K562 (cell line): ENCODE data around the gene UTP14A. TPM values are rescaled to one million over a fixed set of nuclear protein-coding genes. Genes with fewer than 3 reads are reported as not detected.

Source experiments
- ATAC-seq: fragments of 200-7000 bp; cut with Tn5 transposase; 3 replicates; pipeline ENCODE4 v1.9.1; 2020; ENCODE audit warnings: moderate library complexity
- BruUV-seq: library from RNA; stranded (reverse); fragments of 400-500 nt; replicated peaks from 2 replicates; lab custom pipeline; 2021; lab: Mats Ljungman, UMichigan
- CTCF ChIA-PET: fragments of 300-600 bp; formaldehyde crosslinking; extraction: SDS; loops from one replicate; lab custom pipeline; 2021; ENCODE audit warnings: low intra/inter-chr PET ratio; lab: Yijun Ruan, JAX
- POLR2A ChIA-PET: fragments of 300-600, 350-650 bp; sonication (Branson Sonifier 250); formaldehyde crosslinking; extraction: SDS; loops from one replicate; lab custom pipeline; 2021; ENCODE audit warnings: antibody characterized with exemption, inconsistent platforms; lab: Yijun Ruan, JAX
- DNase-seq, 4 experiments: peaks; one replicate each; pipeline versions ENCODE4 v3.0.0 to v3.0.0-alpha.2; 2011 to 2018; ENCODE audit warnings: low spot score in 3 of 4, mixed read lengths in 3 of 4; ENCODE audit errors: extremely low read depth in 1 of 4
- FAIRE-seq: peaks from 2 replicates; lab custom pipeline; 2011; peaks lifted over from hg19 to GRCh38; lab: Jason Lieb, UNC
- H2AFZ ChIP-seq: 2 replicates; pipeline ENCODE4 v1.6.0; 2011; ENCODE audit warnings: low read depth, low read length, control low read depth, inconsistent platforms
- H3K27ac ChIP-seq: fragments of 200-600 bp; 3 replicates; pipeline ENCODE4 v1.8.0; 2011; ENCODE audit warnings: low read depth, mild to moderate bottlenecking, control low read depth, inconsistent platforms, low read length, moderate library complexity, mixed read lengths; ENCODE audit errors: extremely low read depth
- H3K27me3 ChIP-seq, 2 experiments: fragments of 300-600 bp in 1 of 2; 2 replicates in 1 of 2; 3 replicates in 1 of 2; pipeline versions ENCODE4 v1.6.0 to v1.8.0; 2011; ENCODE audit warnings: inconsistent platforms in 2 of 2, low read length in 2 of 2, mild to moderate bottlenecking in 1 of 2, mixed read lengths in 1 of 2, moderate library complexity in 1 of 2; ENCODE audit not compliant: control insufficient read depth in 2 of 2, insufficient read depth in 2 of 2
- H3K36me3 ChIP-seq: fragments of 300-600 bp; 3 replicates; pipeline ENCODE4 v1.8.0; 2011; ENCODE audit warnings: mild to moderate bottlenecking, low read length, inconsistent platforms; ENCODE audit not compliant: control insufficient read depth, insufficient read depth
- H3K4me1 ChIP-seq, 2 experiments: fragments of 200-600 bp in 1 of 2; replicated peaks in 1 of 2; 2 replicates in 1 of 2; 3 replicates in 1 of 2; pipeline versions ENCODE4 v1.5.1 to v1.8.0; 2011; ENCODE audit warnings: inconsistent platforms in 2 of 2, low read length in 2 of 2, mild to moderate bottlenecking in 1 of 2, mixed read lengths in 1 of 2, moderate library complexity in 1 of 2; ENCODE audit not compliant: control insufficient read depth in 2 of 2, insufficient read depth in 2 of 2
- H3K4me2 ChIP-seq: 2 replicates; pipeline ENCODE4 v1.6.1; 2011; ENCODE audit warnings: low read length, control low read depth, inconsistent platforms, mixed read lengths; ENCODE audit not compliant: insufficient read depth
- H3K4me3 ChIP-seq: fragments of 200-600 bp; sonication (generic), shearing (Covaris generic); 2 replicates; pipeline ENCODE4 v1.5.1; 2016; ENCODE audit warnings: control low read depth, inconsistent platforms
- H3K79me2 ChIP-seq: fragments of 200-600 bp; 3 replicates; pipeline ENCODE4 v1.8.0; 2011; ENCODE audit warnings: low read length, inconsistent platforms; ENCODE audit not compliant: control insufficient read depth, insufficient read depth
- H3K9ac ChIP-seq, 2 experiments: 2 replicates each; pipeline versions ENCODE4 v1.6.0 to v1.6.1; 2011; ENCODE audit warnings: low read depth in 2 of 2, low read length in 2 of 2, control low read depth in 1 of 2, inconsistent platforms in 1 of 2, mild to moderate bottlenecking in 1 of 2, mixed read lengths in 1 of 2; ENCODE audit not compliant: insufficient read depth in 1 of 2
- H3K9me1 ChIP-seq: one replicate; pipeline ENCODE4 v1.6.0; 2011; ENCODE audit warnings: inconsistent platforms, mild to moderate bottlenecking, low read length, moderate library complexity; ENCODE audit not compliant: control insufficient read depth, insufficient read depth
- H3K9me3 ChIP-seq: replicated peaks from 2 replicates; pipeline ENCODE4 v1.5.1; 2011; ENCODE audit warnings: low read depth, low read length, inconsistent platforms; ENCODE audit not compliant: control insufficient read depth, insufficient read depth
- H4K20me1 ChIP-seq: replicated peaks from 2 replicates; pipeline ENCODE4 v1.6.1; 2011; ENCODE audit warnings: low read length, inconsistent platforms, mixed read lengths; ENCODE audit not compliant: control insufficient read depth, insufficient read depth
- ATF4 ChIP-seq: fragments of 450-650 bp; formaldehyde crosslinking; IDR thresholded peaks from 2 replicates; pipeline ENCODE4 v1.4.0; 2022; ENCODE audit warnings: mild to moderate bottlenecking, moderate library complexity
- CBX3 ChIP-seq, 2 experiments: IDR thresholded peaks; 1 replicate in 1 of 2; 2 replicates in 1 of 2; pipeline ENCODE4 v1.6.1; 2012; ENCODE audit warnings: inconsistent platforms in 2 of 2, low read length in 2 of 2, borderline replicate concordance in 1 of 2, control low read depth in 1 of 2
- DNMT1 ChIP-seq: fragments of 450-650 bp; IDR thresholded peaks from 2 replicates; pipeline ENCODE4 v1.6.1; 2016; ENCODE audit warnings: antibody characterized with exemption, mild to moderate bottlenecking
- MED1 ChIP-seq: sonication (generic); formaldehyde crosslinking; IDR thresholded peaks from 2 replicates; pipeline ENCODE4 v1.8.1; 2023; ENCODE audit warnings: missing genetic modification reagents, borderline replicate concordance
- MLX ChIP-seq, 2 experiments: fragments of 450-650 bp in 1 of 2; sonication (generic) in 1 of 2; formaldehyde crosslinking; conservative IDR thresholded peaks; 2 replicates each; pipeline versions ENCODE4 v1.4.0 to v1.8.1; 2020 to 2022; ENCODE audit warnings: mild to moderate bottlenecking in 1 of 2, missing genetic modification reagents in 1 of 2
- NBN ChIP-seq: fragments of 450-650 bp; IDR thresholded peaks from 2 replicates; pipeline ENCODE4 v1.6.1; 2016; ENCODE audit warnings: low read depth, mild to moderate bottlenecking
- PHF8 ChIP-seq: fragments of 200-600 bp; sonication (generic); IDR thresholded peaks from 2 replicates; pipeline ENCODE4 v1.6.1; 2012; ENCODE audit warnings: mixed run types, mild to moderate bottlenecking, inconsistent platforms, low read length, moderate library complexity, borderline replicate concordance
- PRPF4 ChIP-seq: fragments of 200-400 bp; formaldehyde crosslinking; IDR thresholded peaks from one replicate; pipeline ENCODE4 v1.6.1; 2017; ENCODE audit warnings: low read length, low read depth, mild to moderate bottlenecking; ENCODE audit not compliant: insufficient read depth, poor library complexity, severe bottlenecking
- PTRF ChIP-seq: fragments of 450-650 bp; IDR thresholded peaks from 2 replicates; pipeline ENCODE4 v1.6.1; 2016; ENCODE audit warnings: mild to moderate bottlenecking, missing genetic modification characterization, missing compliant biosample characterization
- RBM34 ChIP-seq: fragments of 200-400 bp; formaldehyde crosslinking; IDR thresholded peaks from 2 replicates; pipeline ENCODE4 v1.6.1; 2018; ENCODE audit warnings: low read length, borderline replicate concordance; ENCODE audit not compliant: insufficient read depth
- SNAPC5 ChIP-seq: fragments of 250-450 bp; sonication (Bioruptor Pico); IDR thresholded peaks from 2 replicates; pipeline ENCODE4 v1.8.0; 2021; ENCODE audit warnings: moderate library complexity, mild to moderate bottlenecking, inconsistent platforms
- SP2 ChIP-seq: IDR thresholded peaks from 2 replicates; pipeline ENCODE4 v1.6.1; 2011; ENCODE audit warnings: mild to moderate bottlenecking, low read depth, low read length, moderate library complexity; ENCODE audit not compliant: poor library complexity, severe bottlenecking; ENCODE audit errors: extremely low read depth
- SRF ChIP-seq, 2 experiments: fragments of 250-450, 450-650 bp in 1 of 2; sonication (Bioruptor Pico) in 1 of 2; sonication (generic) in 1 of 2; formaldehyde crosslinking; IDR thresholded peaks; 2 replicates each; pipeline versions ENCODE4 v1.5.0 to v1.5.1; 2020 to 2022; ENCODE audit warnings: mild to moderate bottlenecking in 1 of 2, missing genetic modification reagents in 1 of 2
- TCF15 ChIP-seq: fragments of 250-450 bp; sonication (Bioruptor Pico); IDR thresholded peaks from 2 replicates; pipeline ENCODE4 v1.8.0; 2022; ENCODE audit warnings: moderate library complexity, mild to moderate bottlenecking, inconsistent platforms
- TFAP4 ChIP-seq: sonication (generic); formaldehyde crosslinking; IDR thresholded peaks from 2 replicates; pipeline ENCODE4 v1.8.0; 2022; ENCODE audit warnings: missing genetic modification reagents, mild to moderate bottlenecking, moderate library complexity, borderline replicate concordance
- WHSC1 ChIP-seq: IDR thresholded peaks from one replicate; pipeline ENCODE4 v1.6.1; 2012; ENCODE audit warnings: low read length, control low read depth, inconsistent platforms
- ZNF134 ChIP-seq: fragments of 250-450 bp; sonication (Bioruptor Pico); conservative IDR thresholded peaks from 2 replicates; pipeline ENCODE4 v1.4.0; 2020
- ZNF253 ChIP-seq: fragments of 250-450 bp; sonication (Bioruptor Pico); conservative IDR thresholded peaks from 2 replicates; pipeline ENCODE4 v1.6.1; 2021; ENCODE audit warnings: mild to moderate bottlenecking
- ZNF431 ChIP-seq: sonication (generic); formaldehyde crosslinking; IDR thresholded peaks from 2 replicates; pipeline ENCODE4 v1.8.0; 2022; ENCODE audit warnings: mild to moderate bottlenecking, missing genetic modification reagents
- WGBS: fragments of 100-300 bp; shearing (Covaris generic); methylation state at CpG from one replicate; pipeline ENCODE4 v1.1.6; 2016; ENCODE audit warnings: low coverage, mixed read lengths; ENCODE audit not compliant: insufficient coverage; ENCODE audit errors: missing lambda C conversion rate; 5-methylcytosine and 5-hydroxymethylcytosine counted together
- in situ Hi-C: fragments of 300-500 bp; cut with MboI; formaldehyde crosslinking; loops from 4 replicates; pipeline ENCODE4 v1.15.0; 2018; ENCODE audit warnings: inconsistent platforms, mixed read lengths
- intact Hi-C: fragments of 100-400 bp; cut with micrococcal nuclease; formaldehyde crosslinking; loops from 2 replicates; pipeline ENCODE4 v1.14.2; 2022
- polyA plus RNA-seq, 8 experiments: library from polyadenylated mRNA; depleted of rRNA in 4 of 8; stranded (reverse) in 5 of 8; unstranded in 3 of 8; fragments of >200 nt; fragmentation: Nextera tagmentation in 2 of 8; fragmentation: Illumina TruSeq in 1 of 8; extraction: Ambion mirVana in 2 of 8; extraction: Trizol in 1 of 8; gene quantifications; 2 replicates each; pipeline versions ENCODE4 v1.2.1 to v1.2.3, GENCODE V29; 2011 to 2014; ENCODE audit warnings: inconsistent platforms in 1 of 8, missing spikeins in 1 of 8
- total RNA-seq, 7 experiments: library from RNA; depleted of rRNA in 6 of 7; stranded (reverse); fragments of >200 nt in 6 of 7; fragmentation: Illumina TruSeq in 2 of 7; extraction: Trizol in 2 of 7; gene quantifications; 2 replicates each; pipeline versions ENCODE4 v1.2.1 to v1.2.3, GENCODE V29; 2011 to 2021; ENCODE audit warnings: low replicate concordance in 1 of 7

UTP14A gene
- total and polyA plus RNA-seq, 9 of the 15 experiments (the other 6 are each of a cell fraction or from before 2014, with no cell fraction given), result 30.5 to 91.0 (median 64.1) TPM

- Histone ChIP-seq H3K9me3 (no peaks in the 10 kb centered on the region), H3K9me1 (no peaks in the 10 kb centered on the region), H3K9ac (no peak overlapping the region), H3K27me3 (no peaks in the 10 kb centered on the region), H3K36me3 (no peaks in the 10 kb centered on the region), H3K79me2 (peaks cover 9% of the 10 kb centered on the region; the same call in 2 of the 3 replicates), H2AFZ (no peak overlapping the region), H4K20me1 (no peaks in the 10 kb centered on the region), H3K4me2 (no peak overlapping the region), H3K27ac (no peak overlapping the region), H3K4me3 (no peak overlapping the region), H3K4me1 (peaks cover 21 to 34% of the 10 kb centered on the region in 2 experiments)
- DNase-seq (no peak), FAIRE-seq (no peak), ATAC-seq (no peak)
- BruUV-seq, result no TSS peak
- CTCF ChIA-PET, result no interaction called here
- 81% methylated on average over 4 of the region's 4 CpGs for WGBS
- in situ Hi-C loops, result no loop called here
- intact Hi-C loops, result no loop called here
- POLR2A ChIA-PET, result interaction anchor here (0.8 to 1.2 kb wide), 4 partner anchors 9 to 31 kb away, joined by 3 to 4 read pairs (median 3); no protein-coding TSS in a partner anchor
- TF ChIP-seq SP2, result no peak
- no peak for TF ChIP-seq ZNF431
- no peak for TF ChIP-seq ZNF253 (CRISPR knock-in tag)
- no peak for TF ChIP-seq SRF (CRISPR knock-in tag; IDR thresholded peaks at IDR 0.05)
- TF ChIP-seq PHF8, result no peak
- no peak for TF ChIP-seq MLX (CRISPR knock-in tag; conservative IDR thresholded peaks at IDR 0.05)
- no peak for TF ChIP-seq PTRF (tag)
- no peak for TF ChIP-seq MED1
- no peak for TF ChIP-seq ATF4
- no peak for TF ChIP-seq PRPF4
- TF ChIP-seq ZNF134 (CRISPR knock-in tag), result no peak
- no peak for TF ChIP-seq TCF15 (CRISPR knock-in tag)
- TF ChIP-seq WHSC1, result no peak
- no peak for TF ChIP-seq RBM34
- no peak for TF ChIP-seq NBN
- no peak for TF ChIP-seq TFAP4 (CRISPR knock-in tag)
- no peak for TF ChIP-seq SNAPC5 (CRISPR knock-in tag)
- no peak for TF ChIP-seq CBX3 (IDR thresholded peaks at IDR 0.05; ENCODE audit: borderline replicate concordance in 1 of 2, low read length in 2 of 2)
- no peak for TF ChIP-seq DNMT1
Measured at GRCh38 chrX:129953881-129954280, 47.9 kb downstream of the UTP14A start.
